Skeletal muscle tissue (tissue), 4 donors: Measurements from ENCODE around the gene SLC6A11. TPM values are rescaled to one million over a fixed set of nuclear protein-coding genes. Genes with fewer than 3 reads are reported as not detected.

Source experiments
- H3K27ac ChIP-seq: one replicate; pipeline ENCODE4 v1.7.0; 2013; ENCODE audit warnings: mild to moderate bottlenecking, low read depth, low read length, inconsistent platforms
- H3K27me3 ChIP-seq, 3 donors: one replicate each; pipeline ENCODE4 v1.7.0; 2013; ENCODE audit warnings: low read length in 3 of 3; ENCODE audit not compliant: control insufficient read depth in 3 of 3, insufficient read depth in 3 of 3
- H3K36me3 ChIP-seq, 3 donors: one replicate each; pipeline ENCODE4 v1.7.0; 2013; ENCODE audit warnings: low read length in 3 of 3; ENCODE audit not compliant: control insufficient read depth in 3 of 3, insufficient read depth in 3 of 3
- H3K4me1 ChIP-seq, 3 donors: one replicate each; pipeline ENCODE4 v1.7.0; 2013; ENCODE audit warnings: low read length in 3 of 3, mild to moderate bottlenecking in 3 of 3; ENCODE audit not compliant: control insufficient read depth in 3 of 3, insufficient read depth in 3 of 3
- H3K4me3 ChIP-seq, 3 donors: one replicate each; pipeline ENCODE4 v1.7.0; 2013; ENCODE audit warnings: low read length in 3 of 3
- H3K9ac ChIP-seq, 3 donors: one replicate each; pipeline ENCODE4 v1.7.0; 2013; ENCODE audit warnings: low read length in 3 of 3, mild to moderate bottlenecking in 3 of 3, moderate library complexity in 2 of 3, low read depth in 1 of 3
- H3K9me3 ChIP-seq, 3 donors: one replicate each; pipeline ENCODE4 v1.7.0; 2013; ENCODE audit warnings: low read length in 3 of 3; ENCODE audit not compliant: control insufficient read depth in 3 of 3
- total RNA-seq: library from RNA; depleted of rRNA; stranded (reverse); fragments of >200 nt; gene quantifications from one replicate; pipeline ENCODE4 v1.2.3, GENCODE V29; 2014
- donor health status: Osteomylitis.

SLC6A11 gene
- total RNA-seq, 1 donor from 2014 or later: not detected

DNA sequence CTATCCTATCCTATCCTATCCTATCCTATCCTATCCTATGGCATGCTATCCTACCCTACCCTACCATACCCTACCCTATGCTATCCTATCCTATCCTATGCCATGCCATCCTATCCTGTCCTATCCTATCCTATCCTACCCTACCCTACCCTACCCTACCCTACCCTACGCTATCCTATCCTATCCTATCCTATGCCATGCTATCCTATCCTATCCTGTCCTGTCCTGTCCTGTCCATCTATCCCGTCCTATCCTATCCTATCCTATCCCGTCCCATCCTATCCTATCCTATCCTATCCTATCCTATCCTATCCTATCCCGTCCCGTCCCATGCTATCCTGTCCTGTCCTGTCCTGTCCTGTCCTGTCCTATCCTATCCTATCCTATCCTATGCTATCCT, 57.4 kb downstream of the SLC6A11 start:
- Histone ChIP-seq H3K4me3 (no peak overlapping the region), H3K4me1 (no peaks in the 10 kb centered on the region), H3K9me3 (no peaks in the 10 kb centered on the region), H3K9ac (no peak overlapping the region), H3K27ac (no peak overlapping the region), H3K27me3 (peaks cover 0 to 11% (median 11%) of the 10 kb centered on the region in 3 donors), H3K36me3 (no peaks in the 10 kb centered on the region)

GRCh38 chr3:10875914-10876313, 59.9 kb downstream of the SLC6A11 start:
- Histone ChIP-seq H3K9ac (no peak overlapping the region), H3K4me3 (no peak overlapping the region), H3K9me3 (no peaks in the 10 kb centered on the region), H3K4me1 (no peaks in the 10 kb centered on the region), H3K27ac (no peak overlapping the region), H3K36me3 (no peaks in the 10 kb centered on the region), H3K27me3 (peaks cover 3 to 10% (median 9%) of the 10 kb centered on the region in 3 donors)

DNA sequence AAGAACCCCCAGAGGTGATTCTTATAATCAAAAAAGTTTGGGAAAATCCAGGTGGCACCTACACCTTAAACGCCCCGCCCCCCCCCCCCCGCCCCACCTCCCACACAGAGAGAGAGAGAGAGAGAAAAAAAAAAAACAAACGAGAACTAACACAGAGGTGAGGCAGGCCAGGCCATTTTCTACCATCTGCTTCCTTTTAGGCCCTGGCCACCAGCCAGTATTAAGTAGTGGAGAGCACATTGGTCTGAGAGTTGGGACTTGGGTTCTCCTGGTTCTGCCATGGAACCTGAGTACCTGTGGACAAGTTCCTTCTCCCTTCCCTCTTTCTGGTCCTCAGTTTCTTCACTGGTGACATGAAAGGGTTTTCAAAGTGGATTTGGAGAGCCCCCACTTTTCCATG, 60.6 kb downstream of the SLC6A11 start:
- Histone ChIP-seq H3K36me3 (no peaks in the 10 kb centered on the region), H3K4me1 (no peaks in the 10 kb centered on the region), H3K4me3 (no peak overlapping the region), H3K27ac (no peak overlapping the region), H3K9ac (no peak overlapping the region), H3K27me3 (peaks cover 3 to 15% (median 14%) of the 10 kb centered on the region in 3 donors), H3K9me3 (no peaks in the 10 kb centered on the region)

DNA sequence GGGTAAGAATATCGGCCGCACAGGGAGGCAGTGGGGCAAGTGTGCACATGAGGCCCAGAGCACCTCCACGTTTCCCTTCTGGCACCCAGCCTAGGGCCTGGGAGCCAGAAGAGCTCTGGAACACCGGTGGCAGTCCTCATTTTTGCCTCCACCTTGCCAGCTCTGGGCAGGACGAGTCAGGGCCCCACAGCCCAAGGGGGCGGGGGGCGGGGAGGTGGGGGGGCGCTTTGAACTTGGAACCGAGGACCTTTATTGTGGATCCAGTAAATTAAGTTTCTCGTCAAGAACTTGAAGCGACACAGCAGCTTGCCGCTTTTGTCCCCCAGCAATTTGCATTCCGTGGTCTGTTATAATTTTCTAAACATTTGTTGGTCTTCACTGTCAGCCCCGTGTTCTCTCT, 66.8 kb downstream of the SLC6A11 start:
- Histone ChIP-seq H3K4me1 (no peaks in the 10 kb centered on the region), H3K9me3 (no peaks in the 10 kb centered on the region), H3K4me3 (no peak overlapping the region), H3K36me3 (no peaks in the 10 kb centered on the region), H3K27me3 (peaks cover 3 to 18% (median 15%) of the 10 kb centered on the region in 3 donors), H3K27ac (no peak overlapping the region), H3K9ac (no peak overlapping the region)

DNA sequence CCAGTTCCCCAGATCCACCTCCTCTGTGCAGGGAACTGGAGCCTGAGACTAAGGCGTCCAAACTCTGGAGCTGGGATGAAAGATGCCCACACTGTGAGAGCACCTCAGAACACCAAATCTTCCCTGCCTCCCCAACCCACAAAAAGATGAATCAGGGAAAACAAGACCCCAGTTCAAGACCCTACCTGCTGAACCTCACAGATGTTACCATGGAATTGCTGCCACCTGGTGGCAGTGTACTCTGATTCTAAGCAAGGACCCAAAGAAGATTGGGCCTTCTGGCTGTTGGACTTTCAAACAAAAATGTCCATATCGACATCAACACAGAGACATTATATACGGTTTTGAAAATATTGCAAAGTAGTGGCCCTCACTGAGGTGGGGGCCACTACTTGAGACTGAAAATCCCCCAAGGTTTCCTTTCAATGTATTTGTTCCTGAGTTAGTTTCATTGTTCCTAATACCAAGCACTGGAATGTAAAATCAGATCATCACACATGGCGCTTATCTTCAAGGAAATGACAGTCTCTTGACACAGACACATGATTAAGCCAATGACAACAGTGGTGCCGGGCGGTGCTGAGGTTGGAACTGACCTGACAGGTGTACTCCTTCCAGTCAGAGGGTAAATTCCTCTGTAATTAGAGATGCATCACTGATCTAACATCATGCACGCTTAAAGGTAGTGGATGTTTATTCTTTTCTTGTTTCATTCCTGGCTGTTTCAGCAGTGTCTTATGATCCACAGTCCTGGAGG, 67.6 kb downstream of the SLC6A11 start:
- Histone ChIP-seq H3K9me3 (no peaks in the 10 kb centered on the region), H3K4me3 (no peak overlapping the region), H3K36me3 (no peaks in the 10 kb centered on the region), H3K27me3 (peaks cover 3 to 18% (median 18%) of the 10 kb centered on the region in 3 donors), H3K27ac (no peak overlapping the region), H3K4me1 (no peaks in the 10 kb centered on the region), H3K9ac (no peak overlapping the region)

DNA sequence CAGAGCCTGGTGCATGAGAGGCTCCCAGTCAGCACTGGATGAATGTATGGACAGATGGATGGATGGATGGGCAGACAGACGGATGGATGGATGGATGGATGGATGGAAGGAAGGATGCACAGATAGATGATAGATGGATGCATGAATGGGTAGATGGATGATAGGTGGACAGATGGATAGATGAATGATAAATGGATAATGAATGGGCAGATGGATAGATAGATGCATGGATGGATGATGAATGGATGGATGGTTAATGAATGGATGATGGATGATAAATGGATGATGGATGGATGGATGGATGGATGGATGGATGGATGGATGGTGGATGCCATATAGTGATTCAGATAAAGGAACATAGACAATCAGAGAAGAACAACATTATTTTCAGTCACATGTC, 71.0 kb downstream of the SLC6A11 start:
- H3K4me1 ChIP-seq: no peaks in the 10 kb centered on the region
- H3K9me3 ChIP-seq: peaks cover 4 to 11% (median 7%) of the 10 kb centered on the region in 3 donors
- H3K27me3 ChIP-seq: peaks cover 0 to 6% (median 6%) of the 10 kb centered on the region in 3 donors

DNA sequence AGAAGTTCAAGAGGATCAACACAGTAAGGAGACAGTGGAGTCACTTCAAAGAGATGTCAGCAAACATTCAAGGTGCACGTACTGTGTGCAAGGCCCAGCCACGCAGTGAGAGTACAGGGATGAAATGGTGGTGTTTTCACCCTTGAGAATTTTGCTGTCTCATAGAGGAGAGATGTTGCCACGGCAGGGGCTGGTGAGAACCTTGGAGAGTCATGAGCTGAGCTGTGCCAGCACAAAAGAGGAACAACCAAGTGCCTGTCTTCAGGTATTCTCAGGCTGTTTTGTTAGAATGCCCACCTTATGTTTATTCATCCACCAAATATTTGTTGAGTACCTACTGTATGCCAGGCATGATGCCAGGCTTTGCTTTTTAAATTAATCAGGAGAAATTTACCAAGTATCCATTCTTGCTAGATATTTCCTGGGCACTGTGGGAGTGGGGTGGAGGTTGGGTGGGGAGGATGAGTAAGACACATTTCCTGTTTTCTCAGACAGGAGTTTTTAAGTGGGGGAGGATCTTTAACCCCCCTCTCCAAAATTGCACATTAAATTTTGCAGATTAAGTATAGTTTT, 72.6 kb downstream of the SLC6A11 start:
- no peak overlapping the region for H3K27ac ChIP-seq
- no peak overlapping the region for H3K4me3 ChIP-seq
- H3K36me3 ChIP-seq: no peaks in the 10 kb centered on the region
- H3K4me1 ChIP-seq: no peaks in the 10 kb centered on the region
- no peak overlapping the region for H3K9ac ChIP-seq
- peaks cover 0 to 8% (median 0%) of the 10 kb centered on the region in 3 donors for H3K27me3 ChIP-seq
- H3K9me3 ChIP-seq: peaks cover 4 to 11% (median 9%) of the 10 kb centered on the region in 3 donors

More for the DNA sequence above, 71.0 kb downstream of the SLC6A11 start:
- no peak overlapping the region for H3K27ac ChIP-seq
- no peak overlapping the region for H3K4me3 ChIP-seq
- no peak overlapping the region for H3K9ac ChIP-seq
- H3K36me3 ChIP-seq: no peaks in the 10 kb centered on the region

- H3K27me3 ChIP-seq: peaks cover 0 to 15% (median 0%) of the 10 kb centered on the region in 3 donors
- H3K4me3 ChIP-seq: no peak overlapping the region
- H3K27ac ChIP-seq: no peak overlapping the region
Measured at GRCh38 chr3:10889206-10889960, 73.4 kb downstream of the SLC6A11 start.

GRCh38 chr3:10890665-10891064, 74.6 kb downstream of the SLC6A11 start:
- peaks cover 0 to 15% (median 0%) of the 10 kb centered on the region in 3 donors for H3K27me3 ChIP-seq
- peaks cover 4 to 11% (median 9%) of the 10 kb centered on the region in 3 donors for H3K9me3 ChIP-seq
- no peaks in the 10 kb centered on the region for H3K36me3 ChIP-seq

More at GRCh38 chr3:10889206-10889960, 73.4 kb downstream of the SLC6A11 start:
- H3K4me1 ChIP-seq: no peaks in the 10 kb centered on the region
- peaks cover 4 to 11% (median 9%) of the 10 kb centered on the region in 3 donors for H3K9me3 ChIP-seq
- H3K9ac ChIP-seq: no peak overlapping the region
- H3K36me3 ChIP-seq: no peaks in the 10 kb centered on the region

More at GRCh38 chr3:10890665-10891064, 74.6 kb downstream of the SLC6A11 start:
- Histone ChIP-seq H3K9ac (no peak overlapping the region), H3K4me3 (no peak overlapping the region), H3K4me1 (no peaks in the 10 kb centered on the region), H3K27ac (no peak overlapping the region)
